Fibroblast of lung (primary cell): Measurements from ENCODE around the gene PIK3R2. TPM values are rescaled to one million over a fixed set of nuclear protein-coding genes. Genes with fewer than 3 reads are reported as not detected.

Experiments
- DNase-seq, 2 donors: peaks; one replicate each; pipeline versions ENCODE4 v3.0.0 to v3.0.0-alpha.2; 2010; ENCODE audit warnings: low read depth in 2 of 2
- H2AFZ ChIP-seq: 2 replicates; pipeline ENCODE4 v1.5.1; 2012; ENCODE audit warnings: low read length, control low read depth, inconsistent platforms
- H3K27ac ChIP-seq: 2 replicates; pipeline ENCODE4 v1.5.1; 2011; ENCODE audit warnings: low read length, control low read depth; ENCODE audit not compliant: insufficient read depth
- H3K27me3 ChIP-seq: 2 replicates; pipeline ENCODE4 v1.5.1; 2011; ENCODE audit warnings: mild to moderate bottlenecking, low read length; ENCODE audit not compliant: control insufficient read depth, insufficient read depth
- H3K36me3 ChIP-seq: 2 replicates; pipeline ENCODE4 v1.5.1; 2011; ENCODE audit warnings: low read length; ENCODE audit not compliant: control insufficient read depth, insufficient read depth
- H3K4me1 ChIP-seq: 2 replicates; pipeline ENCODE4 v1.5.1; 2011; ENCODE audit warnings: low read length; ENCODE audit not compliant: control insufficient read depth, insufficient read depth; ENCODE audit errors: extremely low read depth
- H3K4me2 ChIP-seq: 2 replicates; pipeline ENCODE4 v1.5.1; 2011; ENCODE audit warnings: low read length, control low read depth; ENCODE audit not compliant: insufficient read depth; ENCODE audit errors: extremely low read depth
- H3K4me3 ChIP-seq, 4 experiments: fragments of 200-600 bp in 1 of 4; sonication (generic) in 1 of 4; replicated peaks in 1 of 4; 2 replicates each; pipeline ENCODE4 v1.5.1; 2011 to 2016; ENCODE audit warnings: low read length in 4 of 4, low read depth in 3 of 4, mild to moderate bottlenecking in 3 of 4, control low read depth in 2 of 4, inconsistent platforms in 1 of 4, mixed read lengths in 1 of 4; ENCODE audit not compliant: insufficient read depth in 1 of 4; ENCODE audit errors: control extremely low read depth in 1 of 4
- H3K79me2 ChIP-seq: 2 replicates; pipeline ENCODE4 v1.5.1; 2012; ENCODE audit warnings: mild to moderate bottlenecking, low read length, inconsistent platforms; ENCODE audit not compliant: control insufficient read depth, insufficient read depth
- H3K9ac ChIP-seq: 2 replicates; pipeline ENCODE4 v1.5.1; 2011; ENCODE audit warnings: mild to moderate bottlenecking, low read length, control low read depth; ENCODE audit not compliant: insufficient read depth
- H3K9me3 ChIP-seq: 2 replicates; pipeline ENCODE4 v1.5.1; 2012; ENCODE audit warnings: low read depth, low read length; ENCODE audit not compliant: control insufficient read depth, insufficient read depth
- H4K20me1 ChIP-seq: 2 replicates; pipeline ENCODE4 v1.5.1; 2011; ENCODE audit warnings: low read length; ENCODE audit not compliant: control insufficient read depth, insufficient read depth; ENCODE audit errors: extremely low read depth
- EZH2 ChIP-seq: IDR thresholded peaks from 2 replicates; pipeline ENCODE4 v1.5.1; 2012; ENCODE audit warnings: low read length, control low read depth, mild to moderate bottlenecking; ENCODE audit errors: missing control alignments
- polyA plus RNA-seq, 2 donors: library from polyadenylated mRNA; depleted of rRNA in 1 of 2; stranded (reverse) in 1 of 2; unstranded in 1 of 2; fragments of >200 nt; gene quantifications; 2 replicates each; pipeline ENCODE4 v1.2.1, GENCODE V29; 2011 to 2012; ENCODE audit warnings: missing spikeins in 1 of 2
- total RNA-seq: library from RNA; depleted of rRNA; stranded (reverse); fragments of >200 nt; gene quantifications from 2 replicates; pipeline ENCODE4 v1.2.1, GENCODE V29; 2014
- TF ChIP-seq, protein P1 (sequence below), 2 donors: IDR thresholded peaks in 1 of 2; conservative IDR thresholded peaks in 1 of 2; 1 replicate in 1 of 2; 2 replicates in 1 of 2; pipeline ENCODE4 v1.5.1; 2011 to 2012; ENCODE audit warnings: low read length in 2 of 2, control low read depth in 1 of 2, inconsistent platforms in 1 of 2, low read depth in 1 of 2, mild to moderate bottlenecking in 1 of 2

PIK3R2 gene
- total and polyA plus RNA-seq, 2 donors (not counting 1 experiment from before 2014, with no cell fraction given), result 10.1 to 18.4 TPM

DNA sequence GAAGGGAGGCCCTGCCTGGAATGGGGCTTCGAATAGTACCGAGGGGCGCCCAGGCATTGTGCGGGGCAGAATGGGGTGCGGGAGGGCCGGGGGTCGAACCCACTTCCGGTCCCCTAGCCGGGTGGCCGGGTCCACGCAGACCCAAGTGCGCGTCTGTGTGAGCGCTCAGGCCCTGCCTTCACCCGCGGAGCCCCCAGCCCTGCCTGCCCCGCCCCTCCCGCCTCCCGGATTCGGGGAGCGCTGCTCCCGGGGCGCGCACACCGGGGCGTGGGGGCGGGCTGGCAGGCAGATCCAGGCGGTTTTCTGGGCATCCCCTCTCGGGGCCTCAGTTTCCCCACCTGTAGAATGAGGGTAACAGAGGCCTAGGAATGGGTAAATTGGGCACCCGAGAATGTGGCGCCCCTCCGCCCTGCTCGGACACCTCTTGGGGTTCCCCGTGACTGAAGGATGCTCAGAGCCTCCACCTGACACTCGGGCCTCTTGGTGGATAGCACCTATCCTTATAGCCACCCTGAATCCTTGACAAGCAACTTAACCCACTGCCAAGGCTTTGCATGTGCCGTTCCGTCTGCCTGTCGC is 682 bp downstream of the PIK3R2 start:
- Histone ChIP-seq H3K9ac (peak overlapping the region; percentile 89), H3K36me3 (peaks cover 7% of the 10 kb centered on the region), H3K4me1 (peaks cover 18% of the 10 kb centered on the region), H4K20me1 (no peaks in the 10 kb centered on the region), H3K27me3 (no peaks in the 10 kb centered on the region), H3K79me2 (peaks cover 15% of the 10 kb centered on the region), H3K27ac (peak overlapping the region; percentile 78), H3K9me3 (no peaks in the 10 kb centered on the region), H3K4me3 (peak overlapping the region; percentile 77 to 87 (median 86)), H3K4me2 (peak overlapping the region; percentile 81), H2AFZ (peak overlapping the region; percentile 21)
- no peak for TF ChIP-seq EZH2
- no peak for DNase-seq

DNA sequence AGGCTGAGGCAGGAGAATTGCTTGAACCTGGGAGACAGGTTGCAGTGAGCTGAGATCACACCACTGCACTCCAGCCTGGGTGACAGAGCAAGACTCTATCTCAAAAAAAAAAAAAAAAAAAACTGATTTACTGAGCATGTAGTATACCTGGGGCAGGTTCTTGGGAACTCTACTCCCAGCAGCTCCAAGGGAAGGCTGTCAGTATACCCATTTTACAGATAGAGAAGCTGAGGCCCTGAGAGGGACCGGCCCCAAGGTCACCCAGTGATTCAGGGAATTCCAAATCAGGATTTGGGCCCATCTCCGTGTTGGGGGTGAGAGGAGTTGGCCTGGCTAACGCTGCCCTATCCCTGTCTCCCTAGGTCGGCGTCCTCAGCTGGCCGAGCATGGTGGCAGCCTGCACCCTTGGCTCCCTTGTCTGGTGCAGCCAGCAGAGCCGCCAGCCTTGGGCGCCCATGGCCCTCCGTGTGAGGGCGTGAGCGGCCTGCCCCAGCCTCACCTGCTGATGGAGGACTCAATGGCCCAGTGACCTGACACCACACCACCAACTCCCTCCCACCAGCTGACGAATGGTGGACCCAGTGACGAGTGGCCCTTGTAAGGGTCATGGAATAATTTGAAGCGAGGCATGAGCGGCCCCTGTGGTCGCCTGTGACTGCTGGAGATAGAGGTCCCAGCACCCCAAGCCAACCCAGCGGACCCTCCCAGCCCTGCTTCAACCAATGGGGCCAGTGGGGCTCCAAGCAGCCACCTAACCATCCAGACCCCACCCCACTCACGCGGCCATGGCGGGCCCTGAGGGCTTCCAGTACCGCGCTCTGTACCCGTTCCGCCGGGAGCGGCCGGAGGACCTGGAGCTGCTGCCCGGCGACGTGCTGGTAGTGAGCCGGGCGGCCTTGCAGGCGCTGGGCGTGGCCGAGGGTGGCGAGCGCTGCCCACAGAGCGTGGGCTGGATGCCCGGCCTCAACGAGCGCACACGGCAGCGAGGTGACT is 2.4 kb downstream of the PIK3R2 start:
- Histone ChIP-seq H3K9me3 (no peaks in the 10 kb centered on the region), H3K4me1 (peaks cover 18% of the 10 kb centered on the region), H3K4me3 (no peak overlapping the region), H3K79me2 (peaks cover 15% of the 10 kb centered on the region), H3K9ac (no peak overlapping the region), H3K36me3 (peaks cover 7% of the 10 kb centered on the region), H4K20me1 (no peaks in the 10 kb centered on the region), H2AFZ (no peak overlapping the region), H3K27me3 (no peaks in the 10 kb centered on the region), H3K27ac (no peak overlapping the region), H3K4me2 (no peak overlapping the region)
- TF ChIP-seq, protein P1, sequence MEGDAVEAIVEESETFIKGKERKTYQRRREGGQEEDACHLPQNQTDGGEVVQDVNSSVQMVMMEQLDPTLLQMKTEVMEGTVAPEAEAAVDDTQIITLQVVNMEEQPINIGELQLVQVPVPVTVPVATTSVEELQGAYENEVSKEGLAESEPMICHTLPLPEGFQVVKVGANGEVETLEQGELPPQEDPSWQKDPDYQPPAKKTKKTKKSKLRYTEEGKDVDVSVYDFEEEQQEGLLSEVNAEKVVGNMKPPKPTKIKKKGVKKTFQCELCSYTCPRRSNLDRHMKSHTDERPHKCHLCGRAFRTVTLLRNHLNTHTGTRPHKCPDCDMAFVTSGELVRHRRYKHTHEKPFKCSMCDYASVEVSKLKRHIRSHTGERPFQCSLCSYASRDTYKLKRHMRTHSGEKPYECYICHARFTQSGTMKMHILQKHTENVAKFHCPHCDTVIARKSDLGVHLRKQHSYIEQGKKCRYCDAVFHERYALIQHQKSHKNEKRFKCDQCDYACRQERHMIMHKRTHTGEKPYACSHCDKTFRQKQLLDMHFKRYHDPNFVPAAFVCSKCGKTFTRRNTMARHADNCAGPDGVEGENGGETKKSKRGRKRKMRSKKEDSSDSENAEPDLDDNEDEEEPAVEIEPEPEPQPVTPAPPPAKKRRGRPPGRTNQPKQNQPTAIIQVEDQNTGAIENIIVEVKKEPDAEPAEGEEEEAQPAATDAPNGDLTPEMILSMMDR (conservative IDR thresholded peaks at IDR 0.05 in 1 of 2, IDR thresholded peaks at IDR 0.05 in 1 of 2; ENCODE audit: low read depth in 1 of 2, low read length in 2 of 2), result no peak
- TF ChIP-seq EZH2, result no peak
- no peak for DNase-seq

DNA sequence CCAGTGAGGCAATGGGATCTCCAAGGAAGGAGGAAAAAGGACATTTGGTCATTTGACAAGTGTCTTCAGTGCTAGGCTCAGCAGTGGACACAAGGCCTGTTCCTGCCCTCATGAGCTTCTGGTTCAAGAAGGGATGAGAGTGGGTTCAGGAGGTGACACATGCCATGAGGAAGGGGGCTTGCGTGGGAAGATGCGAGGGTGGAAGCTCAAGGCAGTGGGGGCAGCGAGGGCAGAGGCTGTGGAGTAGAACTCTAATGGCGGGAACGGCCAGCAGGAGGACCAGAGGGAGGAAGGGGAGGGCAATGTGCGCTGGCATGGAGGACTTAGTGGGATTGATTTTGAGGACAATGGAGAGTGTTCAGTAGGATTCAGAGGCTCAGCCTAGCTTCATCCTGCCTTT is 3.3 kb downstream of the PIK3R2 start:
- Histone ChIP-seq H3K4me2 (no peak overlapping the region), H3K27ac (no peak overlapping the region), H3K27me3 (no peaks in the 10 kb centered on the region), H3K79me2 (peaks cover 15% of the 10 kb centered on the region), H3K9me3 (no peaks in the 10 kb centered on the region), H4K20me1 (no peaks in the 10 kb centered on the region), H3K4me1 (peaks cover 21% of the 10 kb centered on the region), H2AFZ (no peak overlapping the region), H3K36me3 (peaks cover 9% of the 10 kb centered on the region), H3K4me3 (no peak overlapping the region), H3K9ac (no peak overlapping the region)
- no peak for DNase-seq
- TF ChIP-seq, protein P1 (conservative IDR thresholded peaks at IDR 0.05 in 1 of 2, IDR thresholded peaks at IDR 0.05 in 1 of 2; ENCODE audit: low read depth in 1 of 2, low read length in 2 of 2), result no peak
- no peak for TF ChIP-seq EZH2
